Neural cell (in vitro differentiated cells): ENCODE results near the gene SLC6A1.

Source experiments
- EP300 ChIP-seq: fragments of 450-650 bp; conservative IDR thresholded peaks from 2 replicates; pipeline ENCODE4 v1.6.1; 2014; ENCODE audit warnings: antibody characterized with exemption, mild to moderate bottlenecking, moderate library complexity; ENCODE audit not compliant: poor library complexity, severe bottlenecking
- TF ChIP-seq, protein P1 (sequence below): fragments of 450-650 bp; IDR thresholded peaks from 2 replicates; pipeline ENCODE4 v1.5.1; 2014; ENCODE audit warnings: antibody characterized with exemption, mild to moderate bottlenecking, moderate library complexity; ENCODE audit not compliant: poor library complexity, severe bottlenecking

DNA sequence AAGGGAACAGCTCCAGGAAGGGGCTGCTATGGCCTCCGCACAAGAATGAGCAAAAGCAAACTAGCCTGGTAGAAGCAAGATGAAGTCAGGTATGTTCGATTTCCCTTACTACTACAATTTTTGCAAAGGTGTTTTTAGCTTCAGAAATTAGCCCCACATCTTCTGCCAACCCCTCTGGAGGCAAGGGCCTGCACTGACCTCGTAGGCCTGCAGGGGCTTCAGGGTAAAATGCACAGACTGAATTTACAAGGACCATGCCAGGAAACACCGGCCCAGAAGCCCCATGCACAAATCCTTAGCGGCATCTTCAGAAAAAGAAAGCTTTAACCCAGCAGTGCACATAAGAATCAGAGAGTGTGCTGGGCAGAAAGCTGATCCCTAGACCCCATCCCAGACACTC is 53.0 kb downstream of the SLC6A1 start:
- TF ChIP-seq, protein P1, sequence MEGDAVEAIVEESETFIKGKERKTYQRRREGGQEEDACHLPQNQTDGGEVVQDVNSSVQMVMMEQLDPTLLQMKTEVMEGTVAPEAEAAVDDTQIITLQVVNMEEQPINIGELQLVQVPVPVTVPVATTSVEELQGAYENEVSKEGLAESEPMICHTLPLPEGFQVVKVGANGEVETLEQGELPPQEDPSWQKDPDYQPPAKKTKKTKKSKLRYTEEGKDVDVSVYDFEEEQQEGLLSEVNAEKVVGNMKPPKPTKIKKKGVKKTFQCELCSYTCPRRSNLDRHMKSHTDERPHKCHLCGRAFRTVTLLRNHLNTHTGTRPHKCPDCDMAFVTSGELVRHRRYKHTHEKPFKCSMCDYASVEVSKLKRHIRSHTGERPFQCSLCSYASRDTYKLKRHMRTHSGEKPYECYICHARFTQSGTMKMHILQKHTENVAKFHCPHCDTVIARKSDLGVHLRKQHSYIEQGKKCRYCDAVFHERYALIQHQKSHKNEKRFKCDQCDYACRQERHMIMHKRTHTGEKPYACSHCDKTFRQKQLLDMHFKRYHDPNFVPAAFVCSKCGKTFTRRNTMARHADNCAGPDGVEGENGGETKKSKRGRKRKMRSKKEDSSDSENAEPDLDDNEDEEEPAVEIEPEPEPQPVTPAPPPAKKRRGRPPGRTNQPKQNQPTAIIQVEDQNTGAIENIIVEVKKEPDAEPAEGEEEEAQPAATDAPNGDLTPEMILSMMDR, result no peak
- no peak for TF ChIP-seq EP300
